ENCODE data around the gene GLIS1.

DNA sequence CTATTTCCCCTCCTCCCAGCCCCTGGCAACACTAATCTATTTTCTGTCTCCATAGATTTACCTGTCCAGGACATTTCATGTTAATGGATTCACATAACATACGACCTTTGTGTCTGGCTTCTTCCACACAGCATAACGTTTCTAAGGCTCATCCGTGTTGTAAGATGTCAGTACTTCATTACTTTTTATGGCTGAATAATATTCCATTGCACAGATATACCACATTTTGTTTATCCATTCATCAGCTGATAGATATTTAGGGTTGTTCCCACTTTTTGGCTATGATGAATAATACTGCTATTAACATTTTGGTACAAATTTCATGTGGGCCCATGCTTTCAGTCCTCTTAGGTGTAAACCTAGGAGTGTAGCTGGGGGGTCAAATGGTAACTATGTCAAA is 38.2 kb downstream of the GLIS1 start:
- TF ChIP-seq POLR2A (IDR thresholded peaks at IDR 0.05): no peak
- TF ChIP-seq, protein P1, sequence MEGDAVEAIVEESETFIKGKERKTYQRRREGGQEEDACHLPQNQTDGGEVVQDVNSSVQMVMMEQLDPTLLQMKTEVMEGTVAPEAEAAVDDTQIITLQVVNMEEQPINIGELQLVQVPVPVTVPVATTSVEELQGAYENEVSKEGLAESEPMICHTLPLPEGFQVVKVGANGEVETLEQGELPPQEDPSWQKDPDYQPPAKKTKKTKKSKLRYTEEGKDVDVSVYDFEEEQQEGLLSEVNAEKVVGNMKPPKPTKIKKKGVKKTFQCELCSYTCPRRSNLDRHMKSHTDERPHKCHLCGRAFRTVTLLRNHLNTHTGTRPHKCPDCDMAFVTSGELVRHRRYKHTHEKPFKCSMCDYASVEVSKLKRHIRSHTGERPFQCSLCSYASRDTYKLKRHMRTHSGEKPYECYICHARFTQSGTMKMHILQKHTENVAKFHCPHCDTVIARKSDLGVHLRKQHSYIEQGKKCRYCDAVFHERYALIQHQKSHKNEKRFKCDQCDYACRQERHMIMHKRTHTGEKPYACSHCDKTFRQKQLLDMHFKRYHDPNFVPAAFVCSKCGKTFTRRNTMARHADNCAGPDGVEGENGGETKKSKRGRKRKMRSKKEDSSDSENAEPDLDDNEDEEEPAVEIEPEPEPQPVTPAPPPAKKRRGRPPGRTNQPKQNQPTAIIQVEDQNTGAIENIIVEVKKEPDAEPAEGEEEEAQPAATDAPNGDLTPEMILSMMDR (IDR thresholded peaks at IDR 0.05): no peak

Measured in heart left ventricle (tissue), 13 donors.